PC-3 (cell line): ENCODE results near the gene SYVN1.

Source experiments
- CTCF ChIP-seq: fragments of 300-600 bp; sonication (generic); conservative IDR thresholded peaks from 2 replicates; pipeline ENCODE4 v1.5.1; 2017; ENCODE audit warnings: antibody characterized with exemption, low read depth, mild to moderate bottlenecking, low read length
- EZH2 ChIP-seq: fragments of 300-600 bp; sonication (generic); IDR thresholded peaks from one replicate; pipeline ENCODE4 v1.6.1; 2017; ENCODE audit warnings: antibody characterized with exemption, mild to moderate bottlenecking, low read length; ENCODE audit not compliant: unreplicated experiment
- EZH2phosphoT487 ChIP-seq: fragments of 300-600 bp; sonication (generic); IDR thresholded peaks from 2 replicates; pipeline ENCODE4 v1.6.1; 2018; ENCODE audit warnings: mild to moderate bottlenecking, antibody characterized with exemption, low read length, borderline replicate concordance

GRCh38 chr11:65156926-65157325 is 22.6 kb upstream of the SYVN1 start:
- TF ChIP-seq CTCF, result no peak
- no peak for TF ChIP-seq EZH2
- TF ChIP-seq EZH2phosphoT487, result no peak
